SK-N-MC (cell line): ENCODE measurements around the gene MTMR10.

ENCODE experiments used
- DNase-seq: peaks from one replicate; pipeline ENCODE4 v3.0.0-alpha.2; 2011; ENCODE audit warnings: low read depth, low spot score
- H3K27ac ChIP-seq: fragments of 200-600 bp; sonication (generic); 2 replicates; pipeline ENCODE4 v1.5.1; 2016; ENCODE audit warnings: mixed run types
- H3K36me3 ChIP-seq: fragments of 200-600 bp; sonication (generic); 2 replicates; pipeline ENCODE4 v1.6.1; 2017; ENCODE audit warnings: antibody characterized with exemption, low read length, mixed read lengths; ENCODE audit not compliant: insufficient read depth
- H3K4me3 ChIP-seq: fragments of 200-600 bp; sonication (generic); 2 replicates; pipeline ENCODE4 v1.5.1; 2016
- H3K9ac ChIP-seq: fragments of 200-600 bp; sonication (generic); 2 replicates; pipeline ENCODE4 v1.8.0; 2017; ENCODE audit warnings: mixed run types, mixed read lengths; ENCODE audit not compliant: insufficient read length
- H3K9me3 ChIP-seq: fragments of 200-600 bp; sonication (generic); 2 replicates; pipeline ENCODE4 v1.6.1; 2017; ENCODE audit warnings: low read depth, mild to moderate bottlenecking, antibody characterized with exemption, low read length, moderate library complexity, mixed read lengths
- EZH2 ChIP-seq: fragments of 200-600 bp; sonication (generic); IDR thresholded peaks from one replicate; pipeline ENCODE4 v1.6.1; 2017; ENCODE audit warnings: antibody characterized with exemption
- FOXP2 ChIP-seq: optimal IDR thresholded peaks from 2 replicates; pipeline ENCODE3; 2011; ENCODE audit warnings: mild to moderate bottlenecking, moderate library complexity; ENCODE audit not compliant: insufficient read depth; ENCODE audit errors: extremely low read length, control extremely low read depth
- POLR2AphosphoS5 ChIP-seq: IDR thresholded peaks from 2 replicates; pipeline ENCODE4 v1.6.1; 2012; ENCODE audit warnings: mild to moderate bottlenecking, low read depth, low read length, borderline replicate concordance

Gene MTMR10

DNA sequence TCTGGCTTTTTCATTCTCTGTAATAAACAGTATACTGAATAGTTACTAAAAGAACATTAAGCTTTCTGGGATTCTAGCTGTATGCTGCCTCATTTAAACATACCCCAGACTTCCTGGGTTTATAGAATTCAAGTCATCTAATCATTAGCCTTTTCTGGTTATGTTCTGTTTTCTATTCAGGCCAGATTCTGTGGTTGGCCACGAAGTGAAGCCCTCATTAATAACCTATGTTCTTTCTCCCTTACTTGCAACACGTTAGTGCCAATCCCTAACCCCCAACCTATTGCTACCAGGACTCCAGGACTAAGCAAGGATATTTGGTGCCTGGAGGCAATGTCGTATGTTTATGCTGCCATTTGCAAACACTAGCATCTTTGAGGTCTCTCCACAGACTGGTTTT, 28.6 kb upstream of the MTMR10 start:
- H3K9ac ChIP-seq: no peak overlapping the region
- H3K27ac ChIP-seq: no peak overlapping the region
- TF ChIP-seq EZH2 (no peak), POLR2AphosphoS5 (no peak), FOXP2 (no peak)
- H3K4me3 ChIP-seq: no peak overlapping the region
- DNase-seq: no peak
- H3K9me3 ChIP-seq: no peaks in the 10 kb centered on the region
- no peaks in the 10 kb centered on the region for H3K36me3 ChIP-seq

DNA sequence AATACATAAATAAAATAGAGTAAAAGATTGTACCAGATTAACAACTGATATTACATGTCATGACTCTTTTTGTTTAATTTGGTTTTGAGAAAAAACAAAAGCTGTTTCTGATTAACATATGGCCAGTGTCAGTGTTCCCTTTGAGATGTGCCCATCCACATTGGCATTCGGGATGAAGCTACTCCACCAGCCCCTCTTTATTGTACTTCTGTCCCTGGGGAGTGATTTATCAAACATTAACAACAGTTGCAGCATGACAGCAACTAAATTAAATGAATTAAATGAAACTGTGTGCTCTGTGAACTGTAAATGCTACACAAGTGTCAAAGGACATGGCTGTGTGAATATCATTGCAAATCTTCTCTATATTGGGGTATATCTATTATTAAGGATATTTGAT, 25.9 kb upstream of the MTMR10 start:
- Histone ChIP-seq H3K9me3 (no peaks in the 10 kb centered on the region; the same call in 1 of the 2 replicates), H3K27ac (no peak overlapping the region)
- TF ChIP-seq EZH2: no peak
- no peak for TF ChIP-seq POLR2AphosphoS5
- TF ChIP-seq FOXP2: no peak

DNA sequence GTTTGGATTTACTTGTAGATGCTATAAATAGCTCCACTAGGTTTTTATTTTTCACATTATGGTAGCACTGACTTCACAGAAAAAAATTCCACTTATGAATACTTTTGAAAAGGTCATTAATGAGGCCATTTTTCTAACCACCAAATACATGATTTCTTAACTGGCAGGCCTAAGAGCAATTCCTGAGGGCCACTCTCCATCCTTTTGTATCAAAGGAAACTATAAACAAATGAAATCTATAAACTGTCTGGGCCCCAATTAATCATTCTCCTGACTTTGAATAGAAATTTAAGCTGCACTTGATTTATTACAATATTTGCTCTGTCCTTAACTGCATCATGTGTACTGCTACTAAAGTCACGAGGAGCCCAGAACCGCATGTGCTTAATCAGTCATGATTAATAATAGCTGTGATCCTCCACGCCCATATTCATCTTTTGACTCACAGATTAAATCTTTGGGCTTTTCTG, 25.1 kb upstream of the MTMR10 start:
- TF ChIP-seq POLR2AphosphoS5 (no peak), EZH2 (no peak)
- H3K36me3 ChIP-seq: no peaks in the 10 kb centered on the region
- no peak overlapping the region for H3K27ac ChIP-seq
- H3K4me3 ChIP-seq: no peak overlapping the region
- H3K9ac ChIP-seq: no peak overlapping the region
- no peaks in the 10 kb centered on the region; the same call in 1 of the 2 replicates for H3K9me3 ChIP-seq
- DNase-seq: no peak

More for the DNA sequence above, 25.9 kb upstream of the MTMR10 start:
- Histone ChIP-seq H3K36me3 (no peaks in the 10 kb centered on the region), H3K4me3 (no peak overlapping the region), H3K9ac (no peak overlapping the region)
- no peak for DNase-seq

DNA sequence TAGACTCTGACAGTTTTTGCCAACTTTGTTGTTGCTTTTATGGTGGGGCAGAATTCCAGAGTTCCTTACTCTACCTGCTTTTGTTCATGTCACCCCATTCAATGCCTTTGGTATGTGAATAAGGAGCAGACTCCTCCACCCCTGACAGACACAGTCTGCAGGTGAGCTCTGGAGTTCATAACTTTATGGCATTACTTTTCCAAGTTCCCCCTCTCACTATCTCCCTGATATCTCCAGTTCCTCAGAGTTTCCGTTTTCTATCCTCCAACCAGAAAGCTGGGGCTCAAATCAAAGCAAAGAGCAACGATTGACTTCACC, 23.1 kb upstream of the MTMR10 start:
- Histone ChIP-seq H3K9ac (no peak overlapping the region), H3K4me3 (no peak overlapping the region), H3K27ac (no peak overlapping the region), H3K9me3 (no peaks in the 10 kb centered on the region; the same call in 1 of the 2 replicates), H3K36me3 (no peaks in the 10 kb centered on the region)
- TF ChIP-seq POLR2AphosphoS5: no peak
- TF ChIP-seq FOXP2: no peak
- TF ChIP-seq EZH2: no peak
- no peak for DNase-seq

DNA sequence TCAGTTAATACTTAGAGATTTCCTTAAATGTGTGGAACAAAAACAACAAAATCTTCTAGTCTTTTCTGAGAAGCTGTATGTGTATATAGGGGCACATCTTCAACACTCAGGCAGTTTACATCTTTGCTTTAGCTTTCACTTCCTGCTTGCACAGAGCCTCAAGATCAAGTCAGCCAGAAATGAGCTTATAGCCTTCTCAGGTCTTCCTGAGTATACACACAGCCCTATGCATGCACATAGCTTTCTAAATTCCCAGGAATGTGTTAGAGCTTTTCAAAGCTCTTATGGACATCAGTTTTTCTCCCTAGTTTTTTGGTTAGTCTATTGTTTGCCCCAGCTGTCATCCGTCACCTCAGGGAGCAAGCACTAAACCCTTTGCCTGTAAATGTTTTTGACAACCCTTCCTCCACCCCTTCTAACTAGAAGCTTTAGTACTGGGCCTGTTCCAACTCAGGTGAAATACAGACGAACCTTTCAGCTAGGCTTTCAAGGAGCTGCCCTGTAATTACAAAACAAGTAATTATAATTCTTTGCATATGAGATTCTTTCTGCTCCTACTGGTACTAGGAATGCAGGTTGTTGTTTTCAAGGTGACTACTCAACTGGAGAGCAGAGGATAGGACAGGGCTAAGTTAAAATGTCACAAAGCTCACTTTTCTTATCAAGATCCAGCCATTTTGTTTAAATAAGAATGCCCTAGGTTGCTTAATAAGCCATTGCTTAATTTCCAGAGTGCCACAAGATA, 22.6 kb upstream of the MTMR10 start:
- no peak for TF ChIP-seq FOXP2
- no peak for TF ChIP-seq POLR2AphosphoS5
- no peak for TF ChIP-seq EZH2
- Histone ChIP-seq H3K27ac (no peak overlapping the region), H3K36me3 (no peaks in the 10 kb centered on the region), H3K4me3 (no peak overlapping the region), H3K9me3 (no peaks in the 10 kb centered on the region; the same call in 1 of the 2 replicates), H3K9ac (no peak overlapping the region)
- DNase-seq: no peak

DNA sequence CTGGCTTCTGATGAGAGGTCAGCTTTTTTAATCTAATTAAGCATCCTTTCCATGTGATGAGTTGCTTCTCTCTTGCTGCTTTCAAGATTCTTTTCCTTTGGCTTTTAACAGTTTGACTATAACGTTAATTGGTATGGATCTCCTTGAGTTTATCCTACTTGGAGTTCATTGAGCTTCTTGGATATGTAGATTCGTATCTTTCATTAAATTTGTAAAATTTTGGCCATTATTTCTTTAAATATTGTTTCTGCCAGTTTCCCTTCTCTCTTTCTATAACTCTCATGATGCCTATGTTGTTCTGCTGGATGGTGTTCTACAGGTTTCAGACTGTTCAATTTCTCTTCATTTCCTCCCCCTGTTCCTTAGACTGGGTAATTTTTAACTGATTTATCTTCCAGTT, 21.0 kb upstream of the MTMR10 start:
- TF ChIP-seq FOXP2: no peak
- TF ChIP-seq POLR2AphosphoS5: no peak
- no peak for TF ChIP-seq EZH2
- DNase-seq: no peak
- H3K9ac ChIP-seq: no peak overlapping the region

DNA sequence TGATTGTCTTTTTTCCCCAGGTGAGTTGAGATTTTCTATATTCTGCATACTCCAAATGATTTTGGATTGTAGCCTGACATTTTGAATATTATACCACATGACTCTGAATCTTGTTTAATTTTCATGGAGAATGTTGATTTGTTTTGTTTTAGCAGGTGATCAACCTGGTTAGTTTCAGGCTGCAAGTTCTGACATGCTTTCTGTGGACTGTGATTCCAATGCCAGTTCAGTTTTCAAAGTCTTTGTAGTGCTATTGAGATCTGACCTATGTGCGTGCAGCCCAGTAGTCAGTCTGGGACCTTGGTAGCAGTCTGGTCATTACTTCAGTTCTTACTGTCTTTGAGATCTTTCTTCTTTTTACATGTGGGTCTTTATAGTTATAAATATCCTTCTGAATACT, 18.6 kb upstream of the MTMR10 start:
- H3K4me3 ChIP-seq: no peak overlapping the region
- no peak overlapping the region for H3K27ac ChIP-seq
- no peaks in the 10 kb centered on the region for H3K36me3 ChIP-seq
- no peak for TF ChIP-seq POLR2AphosphoS5
- TF ChIP-seq FOXP2: no peak
- no peak for TF ChIP-seq EZH2
- H3K9me3 ChIP-seq: no peaks in the 10 kb centered on the region; the same call in 1 of the 2 replicates
- H3K9ac ChIP-seq: no peak overlapping the region
- no peak for DNase-seq

More for the DNA sequence above, 21.0 kb upstream of the MTMR10 start:
- no peaks in the 10 kb centered on the region for H3K36me3 ChIP-seq
- no peak overlapping the region for H3K4me3 ChIP-seq
- H3K27ac ChIP-seq: no peak overlapping the region
- H3K9me3 ChIP-seq: no peaks in the 10 kb centered on the region; the same call in 1 of the 2 replicates

DNA sequence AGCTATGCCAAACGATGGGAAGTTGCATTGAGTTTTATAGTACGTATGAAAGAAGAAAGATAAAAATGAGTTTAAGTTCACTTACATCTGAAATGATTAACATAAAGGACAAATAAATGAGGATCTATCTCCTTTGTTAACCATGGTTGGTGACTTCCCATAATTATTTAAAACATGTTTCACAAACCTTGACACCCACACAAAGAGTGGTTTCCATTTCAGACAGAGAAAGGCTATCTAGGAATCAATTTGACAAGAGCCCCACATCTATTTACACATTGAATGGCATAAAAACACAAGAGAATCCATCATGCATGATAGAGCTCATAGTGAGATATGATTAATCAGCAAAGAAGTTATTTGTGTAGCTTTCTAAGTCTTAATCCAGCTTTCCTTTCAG, 14.2 kb upstream of the MTMR10 start:
- Histone ChIP-seq H3K4me3 (no peak overlapping the region), H3K9ac (no peak overlapping the region), H3K9me3 (no peaks in the 10 kb centered on the region), H3K36me3 (no peaks in the 10 kb centered on the region), H3K27ac (no peak overlapping the region)
- no peak for DNase-seq
- TF ChIP-seq EZH2: no peak
- no peak for TF ChIP-seq POLR2AphosphoS5
- TF ChIP-seq FOXP2: no peak
